Mesenchymal stem cell (in vitro differentiated cells and primary cell): ENCODE measurements around the gene PPP2R2D.

Experiments
- DNase-seq: peaks from one replicate; pipeline ENCODE4 v3.0.0-alpha.2; 2013
- H2AFZ ChIP-seq: one replicate; pipeline ENCODE4 v1.6.1; 2013; ENCODE audit warnings: low read depth, mild to moderate bottlenecking, control low read depth, inconsistent platforms, low read length, moderate library complexity
- H2AK5ac ChIP-seq: 2 replicates; pipeline ENCODE4 v1.6.1; 2013; ENCODE audit warnings: low read length, moderate library complexity, mild to moderate bottlenecking, inconsistent platforms; ENCODE audit not compliant: severe bottlenecking
- H2BK120ac ChIP-seq: one replicate; pipeline ENCODE4 v1.6.1; 2013; ENCODE audit warnings: low read depth, mild to moderate bottlenecking, inconsistent platforms, low read length, moderate library complexity
- H2BK12ac ChIP-seq, 2 experiments: one replicate each; pipeline ENCODE4 v1.6.1; 2013; ENCODE audit warnings: inconsistent platforms in 2 of 2, low read length in 2 of 2, mild to moderate bottlenecking in 2 of 2, moderate library complexity in 2 of 2, control low read depth in 1 of 2
- H2BK15ac ChIP-seq: one replicate; pipeline ENCODE4 v1.6.1; 2013; ENCODE audit warnings: mild to moderate bottlenecking, low read depth, inconsistent platforms; ENCODE audit not compliant: poor library complexity, severe bottlenecking
- H2BK5ac ChIP-seq: 2 replicates; pipeline ENCODE4 v1.6.1; 2013; ENCODE audit warnings: low read depth, mild to moderate bottlenecking, low read length, control low read depth, inconsistent platforms; ENCODE audit not compliant: poor library complexity, severe bottlenecking
- H3K14ac ChIP-seq, 2 experiments: one replicate each; pipeline ENCODE4 v1.6.1; 2013; ENCODE audit warnings: inconsistent platforms in 2 of 2, low read length in 2 of 2, control low read depth in 1 of 2, mild to moderate bottlenecking in 1 of 2, moderate library complexity in 1 of 2
- H3K18ac ChIP-seq, 2 experiments: one replicate each; pipeline ENCODE4 v1.6.1; 2013; ENCODE audit warnings: inconsistent platforms in 2 of 2, low read length in 2 of 2, control low read depth in 1 of 2, low read depth in 1 of 2, mild to moderate bottlenecking in 1 of 2
- H3K23ac ChIP-seq, 2 experiments: one replicate each; pipeline ENCODE4 v1.6.1; 2013; ENCODE audit warnings: inconsistent platforms in 2 of 2, low read length in 2 of 2, mild to moderate bottlenecking in 2 of 2, moderate library complexity in 2 of 2, control low read depth in 1 of 2
- H3K27ac ChIP-seq: 2 replicates; pipeline ENCODE4 v1.5.1; 2013; ENCODE audit warnings: mild to moderate bottlenecking, moderate library complexity, low read length, control low read depth, inconsistent platforms; ENCODE audit not compliant: poor library complexity, severe bottlenecking
- H3K27me3 ChIP-seq, 2 experiments: 2 replicates each; pipeline versions ENCODE4 v1.6.1 to v1.7.0; 2013; ENCODE audit warnings: low read length in 2 of 2, mild to moderate bottlenecking in 2 of 2, moderate library complexity in 2 of 2, control low read depth in 1 of 2, inconsistent platforms in 1 of 2; ENCODE audit not compliant: control insufficient read depth in 1 of 2, insufficient read depth in 1 of 2
- H3K36me3 ChIP-seq, 2 experiments: 2 replicates each; pipeline versions ENCODE4 v1.6.1 to v1.7.0; 2013; ENCODE audit warnings: low read length in 2 of 2, control low read depth in 1 of 2, inconsistent platforms in 1 of 2, low read depth in 1 of 2, mild to moderate bottlenecking in 1 of 2; ENCODE audit not compliant: insufficient read depth in 2 of 2, control insufficient read depth in 1 of 2
- H3K4ac ChIP-seq, 2 experiments: one replicate each; pipeline ENCODE4 v1.6.1; 2013; ENCODE audit warnings: inconsistent platforms in 2 of 2, low read length in 2 of 2, mild to moderate bottlenecking in 2 of 2, moderate library complexity in 2 of 2, control low read depth in 1 of 2, low read depth in 1 of 2
- H3K4me1 ChIP-seq: 2 replicates; pipeline ENCODE4 v1.6.1; 2013; ENCODE audit warnings: low read depth, low read length, control low read depth; ENCODE audit not compliant: control insufficient read depth, insufficient read depth
- H3K4me2 ChIP-seq: 2 replicates; pipeline ENCODE4 v1.6.1; 2013; ENCODE audit warnings: low read length, mild to moderate bottlenecking, inconsistent platforms; ENCODE audit not compliant: poor library complexity, severe bottlenecking
- H3K4me3 ChIP-seq, 2 experiments: 2 replicates each; pipeline versions ENCODE4 v1.5.1 to v1.7.0; 2013; ENCODE audit warnings: low read length in 2 of 2, mild to moderate bottlenecking in 2 of 2, control low read depth in 1 of 2, low read depth in 1 of 2; ENCODE audit not compliant: insufficient read depth in 1 of 2
- H3K79me1 ChIP-seq: replicated peaks from 2 replicates; pipeline ENCODE4 v1.6.1; 2013; ENCODE audit warnings: mild to moderate bottlenecking, control low read depth, low read length, inconsistent platforms; ENCODE audit not compliant: poor library complexity, severe bottlenecking
- H3K9ac ChIP-seq: 2 replicates; pipeline ENCODE4 v1.7.0; 2013; ENCODE audit warnings: mild to moderate bottlenecking, low read length, moderate library complexity
- H3K9me3 ChIP-seq: 2 replicates; pipeline ENCODE4 v1.7.0; 2013; ENCODE audit warnings: mild to moderate bottlenecking, low read length; ENCODE audit not compliant: control insufficient read depth
- H4K8ac ChIP-seq: one replicate; pipeline ENCODE4 v1.6.1; 2013; ENCODE audit warnings: inconsistent platforms, mild to moderate bottlenecking, low read length, moderate library complexity
- H4K91ac ChIP-seq: one replicate; pipeline ENCODE4 v1.6.1; 2013; ENCODE audit warnings: mild to moderate bottlenecking, low read length, inconsistent platforms
- WGBS: methylation state at CpG from one replicate; pipeline ENCODE4 v1.1.7; 2013; ENCODE audit warnings: mixed read lengths; 5-methylcytosine and 5-hydroxymethylcytosine counted together

The PPP2R2D gene

GRCh38 chr10:132007681-132008080 is 106.9 kb downstream of the PPP2R2D start:
- H3K79me1 ChIP-seq = no peaks in the 10 kb centered on the region
- H2AFZ ChIP-seq = no peak overlapping the region
- no peak for DNase-seq
- H2BK5ac ChIP-seq = no peak overlapping the region
- H3K4me1 ChIP-seq = no peaks in the 10 kb centered on the region
- no peak overlapping the region for H3K4me2 ChIP-seq
- no peak overlapping the region for H3K4ac ChIP-seq
- no peaks in the 10 kb centered on the region for H3K36me3 ChIP-seq
- no peak overlapping the region for H3K18ac ChIP-seq
- peaks cover 8 to 11% of the 10 kb centered on the region in 2 experiments for H3K27me3 ChIP-seq
- H3K9me3 ChIP-seq = no peaks in the 10 kb centered on the region
- H3K23ac ChIP-seq = no peak overlapping the region
- no peak overlapping the region for H3K9ac ChIP-seq
- no peak overlapping the region for H3K14ac ChIP-seq
- H3K4me3 ChIP-seq = no peak overlapping the region
- no peak overlapping the region for H4K8ac ChIP-seq
- no peak overlapping the region for H4K91ac ChIP-seq
- no peak overlapping the region for H2AK5ac ChIP-seq
- no peak overlapping the region for H3K27ac ChIP-seq
- H2BK12ac ChIP-seq = no peak overlapping the region
- WGBS = 91% methylated on average over 10 of the region's 10 CpGs
- no peak overlapping the region for H2BK15ac ChIP-seq
- no peak overlapping the region for H2BK120ac ChIP-seq
